Measurements from ENCODE around the gene ATL2.
"Not testable (repeated sequence)": the region's sequence is repeated elsewhere in the genome, so short reads cannot be mapped to it uniquely, and the experiment has no call there.

The ATL2 gene

GRCh38 chr2:38327580-38327979 is 49.5 kb downstream of the ATL2 start:
- no peak for DNase-seq (ENCODE audit: low read depth)

- DNase-seq (ENCODE audit: low read depth): no peak
Observed at GRCh38 chr2:38323623-38324022, 53.5 kb downstream of the ATL2 start.

GRCh38 chr2:38322224-38322914 is 54.7 kb downstream of the ATL2 start:
- DNase-seq (ENCODE audit: low read depth): no peak

- DNase-seq (ENCODE audit: low read depth): not testable (repeated sequence)
Observed at GRCh38 chr2:38319240-38319639, 57.8 kb downstream of the ATL2 start.

- DNase-seq (ENCODE audit: low read depth): no peak
Observed at GRCh38 chr2:38317725-38318124, 59.3 kb downstream of the ATL2 start.

GRCh38 chr2:38315707-38316333 is 61.3 kb downstream of the ATL2 start:
- DNase-seq (ENCODE audit: low read depth): no peak

GRCh38 chr2:38308821-38309220 is 68.3 kb downstream of the ATL2 start:
- DNase-seq (ENCODE audit: low read depth): no peak

- DNase-seq (ENCODE audit: low read depth): no peak
Observed at GRCh38 chr2:38301969-38302702, 74.9 kb downstream of the ATL2 start.

- no peak for DNase-seq (ENCODE audit: low read depth)
Observed at GRCh38 chr2:38301340-38301968, 75.6 kb downstream of the ATL2 start.

- DNase-seq (ENCODE audit: low read depth): no peak
Observed at GRCh38 chr2:38298539-38298938, 78.5 kb downstream of the ATL2 start.

GRCh38 chr2:38296197-38296780 is 80.8 kb downstream of the ATL2 start:
- DNase-seq (ENCODE audit: low read depth): no peak

GRCh38 chr2:38294597-38294996 is 82.5 kb downstream of the ATL2 start:
- no peak for DNase-seq (ENCODE audit: low read depth)

- no peak for DNase-seq (ENCODE audit: low read depth)
Observed at GRCh38 chr2:38293152-38293865, 83.8 kb downstream of the ATL2 start.

GRCh38 chr2:38290332-38290731 is 86.7 kb downstream of the ATL2 start:
- no peak for DNase-seq (ENCODE audit: low read depth)

- DNase-seq (ENCODE audit: low read depth): no peak
Observed at GRCh38 chr2:38284971-38285370, 92.1 kb downstream of the ATL2 start.

- DNase-seq (ENCODE audit: low read depth): no peak
Observed at GRCh38 chr2:38281095-38281742, 95.9 kb downstream of the ATL2 start.

GRCh38 chr2:38279201-38279600 is 97.9 kb downstream of the ATL2 start:
- no peak for DNase-seq (ENCODE audit: low read depth)

GRCh38 chr2:38278117-38278438 is 99.0 kb downstream of the ATL2 start:
- DNase-seq (ENCODE audit: low read depth): not testable (repeated sequence)

- DNase-seq (ENCODE audit: low read depth): no peak
Observed at GRCh38 chr2:38277245-38278116, 99.6 kb downstream of the ATL2 start.
